ENCODE results near the gene NPW.

GRCh38 chr16:2039274-2040031 is 19.9 kb downstream of the NPW start:
- TF ChIP-seq TRIM28 (IDR thresholded peaks at IDR 0.05) (no peak), RUNX1 (IDR thresholded peaks at IDR 0.05; ENCODE audit: low read depth) (no peak), ZC3H11A (IDR thresholded peaks at IDR 0.05; ENCODE audit: low read depth, low read length) (no peak), ETV1 (tag; conservative IDR thresholded peaks at IDR 0.05; ENCODE audit: low read depth) (no peak)
- TF ChIP-seq, protein P1, sequence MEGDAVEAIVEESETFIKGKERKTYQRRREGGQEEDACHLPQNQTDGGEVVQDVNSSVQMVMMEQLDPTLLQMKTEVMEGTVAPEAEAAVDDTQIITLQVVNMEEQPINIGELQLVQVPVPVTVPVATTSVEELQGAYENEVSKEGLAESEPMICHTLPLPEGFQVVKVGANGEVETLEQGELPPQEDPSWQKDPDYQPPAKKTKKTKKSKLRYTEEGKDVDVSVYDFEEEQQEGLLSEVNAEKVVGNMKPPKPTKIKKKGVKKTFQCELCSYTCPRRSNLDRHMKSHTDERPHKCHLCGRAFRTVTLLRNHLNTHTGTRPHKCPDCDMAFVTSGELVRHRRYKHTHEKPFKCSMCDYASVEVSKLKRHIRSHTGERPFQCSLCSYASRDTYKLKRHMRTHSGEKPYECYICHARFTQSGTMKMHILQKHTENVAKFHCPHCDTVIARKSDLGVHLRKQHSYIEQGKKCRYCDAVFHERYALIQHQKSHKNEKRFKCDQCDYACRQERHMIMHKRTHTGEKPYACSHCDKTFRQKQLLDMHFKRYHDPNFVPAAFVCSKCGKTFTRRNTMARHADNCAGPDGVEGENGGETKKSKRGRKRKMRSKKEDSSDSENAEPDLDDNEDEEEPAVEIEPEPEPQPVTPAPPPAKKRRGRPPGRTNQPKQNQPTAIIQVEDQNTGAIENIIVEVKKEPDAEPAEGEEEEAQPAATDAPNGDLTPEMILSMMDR (IDR thresholded peaks at IDR 0.05 in 2 of 3, conservative IDR thresholded peaks at IDR 0.05 in 1 of 3; ENCODE audit: insufficient read depth in 2 of 3, low read depth in 1 of 3, low read length in 3 of 3): no peak
- TF ChIP-seq, protein P2, sequence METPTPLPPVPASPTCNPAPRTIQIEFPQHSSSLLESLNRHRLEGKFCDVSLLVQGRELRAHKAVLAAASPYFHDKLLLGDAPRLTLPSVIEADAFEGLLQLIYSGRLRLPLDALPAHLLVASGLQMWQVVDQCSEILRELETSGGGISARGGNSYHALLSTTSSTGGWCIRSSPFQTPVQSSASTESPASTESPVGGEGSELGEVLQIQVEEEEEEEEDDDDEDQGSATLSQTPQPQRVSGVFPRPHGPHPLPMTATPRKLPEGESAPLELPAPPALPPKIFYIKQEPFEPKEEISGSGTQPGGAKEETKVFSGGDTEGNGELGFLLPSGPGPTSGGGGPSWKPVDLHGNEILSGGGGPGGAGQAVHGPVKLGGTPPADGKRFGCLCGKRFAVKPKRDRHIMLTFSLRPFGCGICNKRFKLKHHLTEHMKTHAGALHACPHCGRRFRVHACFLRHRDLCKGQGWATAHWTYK (CRISPR knock-in tag; IDR thresholded peaks at IDR 0.05): no peak

Measured in K562 (cell line).